Uterus (tissue), 4 donors: ENCODE data around the gene MT3. TPM values are rescaled to one million over a fixed set of nuclear protein-coding genes. Genes with fewer than 3 reads are reported as not detected.

Experiments used
- DNase-seq, 2 donors: peaks; one replicate each; pipeline ENCODE4 v3.0.0-alpha.2; 2019 to 2020
- H3K27ac ChIP-seq, 2 donors: fragments of 200-600 bp; sonication (generic); 1 replicate in 1 of 2; 2 replicates in 1 of 2; pipeline ENCODE4 v1.5.1; 2016 to 2018
- H3K27me3 ChIP-seq, 2 donors: fragments of 200-600 bp; sonication (generic); one replicate each; pipeline ENCODE4 v1.5.1; 2018 to 2019; ENCODE audit warnings: control low read depth in 1 of 2
- H3K36me3 ChIP-seq, 2 donors: fragments of 200-600 bp; sonication (generic); one replicate each; pipeline ENCODE4 v1.5.1; 2019; ENCODE audit warnings: control low read depth in 1 of 2
- H3K4me1 ChIP-seq, 2 donors: fragments of 200-600 bp; sonication (generic); one replicate each; pipeline ENCODE4 v1.5.1; 2018 to 2019; ENCODE audit warnings: control low read depth in 1 of 2
- H3K4me3 ChIP-seq, 2 donors: fragments of 200-600 bp; sonication (generic); 1 replicate in 1 of 2; 2 replicates in 1 of 2; pipeline ENCODE4 v1.5.1; 2018 to 2019; ENCODE audit warnings: mild to moderate bottlenecking in 1 of 2
- H3K9me3 ChIP-seq, 2 donors: fragments of 200-600 bp; sonication (generic); one replicate each; pipeline ENCODE4 v1.5.1; 2019; ENCODE audit warnings: control low read depth in 1 of 2
- POLR2A ChIP-seq, 2 donors: fragments of 450-650 bp; IDR thresholded peaks; one replicate each; pipeline ENCODE4 v1.6.1; 2016; ENCODE audit warnings: antibody characterized with exemption in 2 of 2, mild to moderate bottlenecking in 1 of 2, moderate library complexity in 1 of 2
- intact Hi-C: fragments of 100-400 bp; cut with DNase I; formaldehyde crosslinking; loops from one replicate; pipeline ENCODE4 v1.15.1; 2023; ENCODE audit warnings: low total_unique reads
- total RNA-seq, 4 donors: library from RNA; depleted of rRNA in 3 of 4; stranded (reverse); fragments of >200 nt in 3 of 4; gene quantifications; one replicate each; pipeline versions ENCODE4 v1.1.0 to v1.2.4, GENCODE V29; 2014 to 2023
- TF ChIP-seq, protein P1 (sequence below), 4 experiments: fragments of 200-600 bp in 2 of 4; fragments of 450-650 bp in 2 of 4; sonication (generic) in 2 of 4; IDR thresholded peaks; one replicate each; pipeline ENCODE4 v1.5.1; 2016 to 2019; ENCODE audit warnings: antibody characterized with exemption in 4 of 4, mild to moderate bottlenecking in 2 of 4, moderate library complexity in 1 of 4
- donor health status: DM: yes; HTN: yes; CAD: no.

Gene MT3
- total RNA-seq, 4 donors from 2014 or later = not detected

DNA sequence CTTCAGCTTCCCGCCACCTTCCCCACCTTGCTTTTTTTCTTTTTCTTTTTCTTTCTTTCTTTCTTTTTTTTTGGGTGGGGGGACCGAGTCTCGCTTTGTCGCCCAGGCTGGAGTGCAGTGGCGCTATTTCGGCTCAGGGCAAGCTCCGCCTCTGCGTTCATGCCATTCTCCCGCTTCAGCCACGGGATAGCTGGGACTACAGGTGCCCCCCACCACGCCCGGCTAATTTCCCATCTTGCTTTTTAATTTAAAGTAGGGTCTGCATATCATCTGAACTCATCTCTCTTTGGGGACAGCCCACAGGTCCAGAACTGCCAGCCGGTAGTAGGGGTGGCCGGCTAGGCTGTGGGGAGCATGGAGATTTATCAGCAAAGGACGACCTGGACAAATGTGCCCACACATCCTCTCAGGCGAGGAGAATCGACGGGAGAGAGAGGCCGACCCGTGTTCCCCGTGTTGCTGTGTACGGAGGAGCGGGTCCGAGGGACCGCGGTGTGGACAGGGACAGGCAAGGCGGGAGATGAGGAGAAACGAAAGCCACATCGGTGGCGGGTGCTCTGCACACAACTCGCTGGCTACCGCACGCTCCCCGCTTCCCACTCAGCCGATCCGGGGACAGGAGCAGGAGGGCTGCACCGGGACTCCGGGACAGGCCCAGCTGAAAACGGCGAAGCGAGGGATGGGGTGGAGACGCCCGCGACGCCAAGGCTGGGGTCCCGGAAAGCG is 45.5 kb downstream of the MT3 start:
- peaks cover 0 to 5% of the 10 kb centered on the region in 2 donors for H3K4me1 ChIP-seq
- peaks cover 0 to 12% of the 10 kb centered on the region in 2 donors for H3K27me3 ChIP-seq
- intact Hi-C loops = no loop called here
- no peaks in the 10 kb centered on the region for H3K9me3 ChIP-seq
- no peak for DNase-seq
- no peak overlapping the region for H3K4me3 ChIP-seq
- H3K36me3 ChIP-seq = no peaks in the 10 kb centered on the region
- TF ChIP-seq, protein P1, sequence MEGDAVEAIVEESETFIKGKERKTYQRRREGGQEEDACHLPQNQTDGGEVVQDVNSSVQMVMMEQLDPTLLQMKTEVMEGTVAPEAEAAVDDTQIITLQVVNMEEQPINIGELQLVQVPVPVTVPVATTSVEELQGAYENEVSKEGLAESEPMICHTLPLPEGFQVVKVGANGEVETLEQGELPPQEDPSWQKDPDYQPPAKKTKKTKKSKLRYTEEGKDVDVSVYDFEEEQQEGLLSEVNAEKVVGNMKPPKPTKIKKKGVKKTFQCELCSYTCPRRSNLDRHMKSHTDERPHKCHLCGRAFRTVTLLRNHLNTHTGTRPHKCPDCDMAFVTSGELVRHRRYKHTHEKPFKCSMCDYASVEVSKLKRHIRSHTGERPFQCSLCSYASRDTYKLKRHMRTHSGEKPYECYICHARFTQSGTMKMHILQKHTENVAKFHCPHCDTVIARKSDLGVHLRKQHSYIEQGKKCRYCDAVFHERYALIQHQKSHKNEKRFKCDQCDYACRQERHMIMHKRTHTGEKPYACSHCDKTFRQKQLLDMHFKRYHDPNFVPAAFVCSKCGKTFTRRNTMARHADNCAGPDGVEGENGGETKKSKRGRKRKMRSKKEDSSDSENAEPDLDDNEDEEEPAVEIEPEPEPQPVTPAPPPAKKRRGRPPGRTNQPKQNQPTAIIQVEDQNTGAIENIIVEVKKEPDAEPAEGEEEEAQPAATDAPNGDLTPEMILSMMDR (IDR thresholded peaks at IDR 0.05) = no peak
- TF ChIP-seq POLR2A (IDR thresholded peaks at IDR 0.05) = no peak
- no peak overlapping the region for H3K27ac ChIP-seq

DNA sequence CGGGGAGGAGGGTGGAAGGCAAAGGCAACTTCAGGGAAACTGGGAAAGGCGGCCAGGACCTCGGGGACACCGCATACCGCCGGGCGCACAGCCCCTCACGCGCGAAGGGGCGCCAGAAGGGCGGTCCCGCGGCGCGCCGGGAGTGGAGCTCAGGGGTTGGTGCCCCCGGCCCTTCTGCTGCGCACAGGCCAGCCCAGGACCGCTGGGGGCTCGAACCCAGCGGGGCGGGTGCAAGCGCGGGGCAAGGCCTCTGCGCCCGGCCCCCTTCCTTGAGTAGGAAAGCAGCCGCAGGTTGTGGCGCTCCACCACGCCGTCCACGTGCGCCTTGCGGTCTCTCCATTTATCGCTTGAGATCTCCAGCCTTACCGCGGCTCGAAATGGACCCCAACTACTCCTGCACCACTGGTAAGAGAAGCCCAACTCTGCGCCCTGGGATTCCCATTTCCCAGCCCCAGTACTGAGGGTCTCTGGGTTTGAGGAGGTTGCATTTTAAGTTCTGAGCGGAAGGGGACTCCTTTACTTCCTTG is 46.2 kb downstream of the MT3 start:
- intact Hi-C loops = no loop called here
- DNase-seq = no peak
- no peak for TF ChIP-seq POLR2A (IDR thresholded peaks at IDR 0.05)
- TF ChIP-seq, protein P1 (IDR thresholded peaks at IDR 0.05) = no peak
- Histone ChIP-seq H3K36me3 (no peaks in the 10 kb centered on the region), H3K27ac (no peak overlapping the region), H3K9me3 (no peaks in the 10 kb centered on the region), H3K27me3 (peaks cover 0 to 12% of the 10 kb centered on the region in 2 donors), H3K4me1 (peaks cover 0 to 5% of the 10 kb centered on the region in 2 donors), H3K4me3 (no peak overlapping the region)

DNA sequence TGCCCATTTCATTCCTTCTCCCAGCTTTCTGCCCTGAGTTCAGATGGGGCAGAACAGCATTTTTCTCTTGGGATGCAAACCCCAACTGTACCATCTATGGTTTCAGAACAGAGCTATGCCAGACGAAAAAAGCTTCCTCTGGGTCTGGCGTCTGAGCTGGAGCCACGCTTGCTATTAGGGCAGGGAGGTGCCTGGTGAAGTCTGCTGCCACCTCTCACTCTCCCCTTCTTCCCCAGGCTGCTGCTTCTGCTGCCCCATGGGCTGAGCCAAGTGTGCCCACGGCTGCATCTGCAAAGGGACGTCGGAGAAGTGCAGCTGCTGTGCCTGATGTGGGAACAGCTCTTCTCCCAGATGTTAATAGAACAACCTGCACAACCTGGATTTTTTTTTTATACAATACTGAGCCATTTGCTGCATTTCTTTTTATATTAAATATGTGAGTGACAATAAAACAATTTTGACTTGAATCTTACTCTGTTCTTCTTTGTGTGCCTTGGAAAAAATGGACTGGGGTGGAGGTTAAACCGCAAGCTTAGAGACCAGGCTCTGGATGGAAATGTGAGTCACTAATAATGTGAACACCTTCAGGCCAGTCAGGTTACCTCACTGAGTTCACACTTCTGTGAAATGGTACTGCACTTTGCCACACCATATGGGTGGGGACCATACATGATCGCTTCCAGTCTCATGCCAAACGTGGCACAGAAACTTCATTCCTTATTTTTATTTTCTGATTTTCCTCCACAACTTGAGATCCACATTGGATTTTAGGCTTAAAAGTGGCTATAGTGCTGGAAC is 47.5 kb downstream of the MT3 start:
- Histone ChIP-seq H3K27me3 (peaks cover 0 to 12% of the 10 kb centered on the region in 2 donors), H3K27ac (no peak overlapping the region), H3K9me3 (no peaks in the 10 kb centered on the region), H3K36me3 (no peaks in the 10 kb centered on the region), H3K4me1 (peaks cover 0 to 5% of the 10 kb centered on the region in 2 donors), H3K4me3 (no peak overlapping the region)
- no peak for DNase-seq
- TF ChIP-seq POLR2A (IDR thresholded peaks at IDR 0.05) = no peak
- TF ChIP-seq, protein P1 (IDR thresholded peaks at IDR 0.05) = no peak
- intact Hi-C loops = no loop called here

DNA sequence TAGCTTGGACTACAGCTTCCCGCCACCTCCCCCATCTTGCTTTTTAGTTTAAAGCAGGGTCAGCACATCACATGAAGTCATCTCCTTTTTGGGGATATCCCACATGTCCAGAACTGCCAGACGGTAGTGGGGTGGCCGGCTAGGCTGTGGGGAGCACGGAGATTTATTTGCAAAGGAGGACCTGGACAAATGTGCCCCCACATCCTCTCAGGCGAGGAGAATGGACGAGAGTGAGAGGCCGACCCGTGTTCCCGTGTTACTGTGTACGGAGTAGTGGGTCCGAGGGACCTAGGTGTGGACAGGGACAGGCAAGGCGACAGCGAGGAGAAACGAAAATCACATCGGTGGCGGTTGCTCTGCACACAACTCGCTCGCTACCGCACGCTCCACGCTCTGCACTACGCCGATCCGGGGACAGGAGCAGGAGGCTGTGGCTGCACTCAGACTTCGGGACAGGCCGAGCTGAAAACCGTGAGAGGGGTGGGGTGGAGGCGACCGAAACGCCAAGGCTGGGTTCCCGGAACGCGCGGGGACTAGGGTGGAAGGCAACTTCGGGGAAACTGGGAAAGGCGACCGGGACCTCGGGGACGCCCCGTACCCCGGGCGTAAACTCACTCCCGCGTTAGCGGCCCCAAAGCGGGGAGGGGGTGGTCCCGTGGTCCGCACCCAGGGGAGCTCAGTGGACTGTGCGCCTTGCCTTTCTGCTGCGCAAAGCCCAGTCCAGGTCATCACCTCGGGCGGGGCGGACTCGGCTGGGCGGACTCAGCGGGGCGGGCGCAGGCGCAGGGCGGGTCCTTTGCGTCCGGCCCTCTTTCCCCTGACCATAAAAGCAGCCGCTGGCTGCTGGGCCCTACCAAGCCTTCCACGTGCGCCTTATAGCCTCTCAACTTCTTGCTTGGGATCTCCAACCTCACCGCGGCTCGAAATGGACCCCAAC is 48.8 kb downstream of the MT3 start, which contains the start of gene MT1A:
MT1A (plus strand) TSS at position 853 of the 937 bp plus-strand sequence; CDS start at position 926, 73 bp downstream.
- H3K4me1 ChIP-seq = peaks cover 0 to 5% of the 10 kb centered on the region in 2 donors
- peak; percentile 69 to 72 for DNase-seq
- intact Hi-C loops = no loop called here
- H3K4me3 ChIP-seq = peak within 1 kb of the TSS; percentile 22 to 32
- H3K27me3 ChIP-seq = peaks cover 0 to 12% of the 10 kb centered on the region in 2 donors
- no peaks in the 10 kb centered on the region for H3K9me3 ChIP-seq
- no peaks in the 10 kb centered on the region for H3K36me3 ChIP-seq
- H3K27ac ChIP-seq = no peak within 1 kb of the TSS
- peak; percentile 39 to 56 for TF ChIP-seq POLR2A (IDR thresholded peaks at IDR 0.05)
- TF ChIP-seq, protein P1 (IDR thresholded peaks at IDR 0.05) = no peak
